ENCODE data around the gene APLP2.

Gene APLP2

DNA sequence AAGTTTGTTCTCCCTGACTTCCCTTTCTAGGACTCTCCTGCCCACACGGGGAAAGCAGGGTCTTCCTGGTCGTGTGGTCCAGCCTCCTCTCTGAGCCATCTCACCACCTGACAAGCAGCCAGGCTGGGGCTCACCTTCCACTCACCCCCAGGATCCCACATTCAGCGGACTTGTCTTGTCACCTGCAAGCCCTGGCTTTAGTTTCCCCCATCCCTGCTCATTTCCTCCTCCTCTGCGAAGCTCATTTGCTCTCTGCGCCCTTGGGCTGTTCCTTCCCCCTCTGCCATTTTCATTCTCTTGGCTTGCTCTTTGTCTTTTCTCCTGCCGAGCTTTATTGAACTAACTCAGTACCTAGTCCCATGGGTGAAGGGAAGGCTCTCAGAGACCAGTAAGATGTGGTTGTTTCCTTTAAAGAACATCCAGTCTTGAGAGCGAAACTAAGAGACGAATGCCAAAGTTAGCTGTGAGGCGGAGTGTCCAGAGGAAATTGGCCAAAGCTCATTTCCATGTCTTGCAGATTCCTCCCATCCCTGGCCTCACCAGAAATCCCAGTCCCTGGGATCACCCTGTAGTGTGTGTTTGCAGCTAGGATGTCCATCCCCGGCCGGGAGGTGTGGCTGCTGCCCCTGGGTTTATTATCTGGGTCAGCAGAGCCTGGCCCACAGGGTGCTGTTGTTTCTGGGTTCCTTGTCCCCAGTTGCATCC, 91.9 kb downstream of the APLP2 start:
- WGBS (ENCODE audit: extremely low coverage, insufficient coverage, low lambda C conversion rate) = no CpG with 5 or more reads among the region's 11 CpGs

DNA sequence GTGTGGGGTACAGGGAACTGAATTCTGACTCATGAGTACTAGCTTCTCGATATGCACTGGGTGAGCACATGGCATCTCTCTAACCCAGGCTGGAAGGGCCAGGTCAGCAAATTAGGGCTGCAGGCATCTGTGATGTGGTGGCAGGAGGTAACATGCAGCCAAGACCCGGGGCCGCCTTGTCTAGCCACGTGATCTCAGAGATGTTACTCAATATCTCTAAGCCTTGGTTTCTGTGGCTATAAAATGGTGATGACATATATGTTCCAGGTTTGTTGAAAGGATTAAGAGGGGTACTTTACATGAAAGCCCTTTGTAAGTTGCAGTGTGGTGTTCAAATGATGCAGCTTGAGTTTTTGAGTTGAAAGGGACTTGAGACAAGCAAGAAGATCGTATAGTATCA, 93.0 kb downstream of the APLP2 start:
- no peak overlapping the region for H2BK120ac ChIP-seq (ENCODE audit: low read depth, low read length)
- no peak overlapping the region for H3K18ac ChIP-seq (ENCODE audit: low read length)
- H2AK5ac ChIP-seq (ENCODE audit: low read length) = no peak overlapping the region
- no peak overlapping the region for H3K4ac ChIP-seq (ENCODE audit: low read depth, low read length)
- no peak overlapping the region for H3K4me3 ChIP-seq (ENCODE audit: low read length)
- no peak overlapping the region for H3K56ac ChIP-seq (ENCODE audit: low read length)
- H4K5ac ChIP-seq (ENCODE audit: low read length) = no peak overlapping the region
- H3K27ac ChIP-seq (ENCODE audit: low read depth, low read length) = no peak overlapping the region
- no peak overlapping the region for H4K8ac ChIP-seq (ENCODE audit: low read depth, low read length)
- no peak overlapping the region for H3K23ac ChIP-seq (ENCODE audit: low read length)
- no peaks in the 10 kb centered on the region for H3K36me3 ChIP-seq (ENCODE audit: control insufficient read depth, insufficient read depth, low read length)
- H2BK15ac ChIP-seq (replicated peaks; ENCODE audit: low read depth) = no peak overlapping the region
- H3K27me3 ChIP-seq (ENCODE audit: insufficient read depth, low read length, poor library complexity) = peaks cover 16% of the 10 kb centered on the region
- DNase-seq = no peak
- no peaks in the 10 kb centered on the region for H3K79me1 ChIP-seq (ENCODE audit: low read length)
- H3K79me2 ChIP-seq (ENCODE audit: control insufficient read depth, insufficient read depth, low read length) = no peaks in the 10 kb centered on the region
- H3K9ac ChIP-seq (ENCODE audit: low read length) = no peak overlapping the region
- no peak overlapping the region for H3K4me2 ChIP-seq (ENCODE audit: low read length)
- WGBS (ENCODE audit: extremely low coverage, insufficient coverage, low lambda C conversion rate) = no CpG with 5 or more reads among the region's 5 CpGs
- no peak overlapping the region for H2BK5ac ChIP-seq (ENCODE audit: low read length)
- no peaks in the 10 kb centered on the region for H3K4me1 ChIP-seq (ENCODE audit: control insufficient read depth, low read depth, low read length)

More for the DNA sequence above, 91.9 kb downstream of the APLP2 start:
- no peak overlapping the region for H3K9ac ChIP-seq (ENCODE audit: low read length)
- H2AK5ac ChIP-seq (ENCODE audit: low read length) = no peak overlapping the region
- H4K5ac ChIP-seq (ENCODE audit: low read length) = no peak overlapping the region
- H3K4ac ChIP-seq (ENCODE audit: low read depth, low read length) = no peak overlapping the region
- H3K4me2 ChIP-seq (ENCODE audit: low read length) = no peak overlapping the region
- H3K23ac ChIP-seq (ENCODE audit: low read length) = no peak overlapping the region
- no peak overlapping the region for H3K56ac ChIP-seq (ENCODE audit: low read length)
- H4K8ac ChIP-seq (ENCODE audit: low read depth, low read length) = no peak overlapping the region
- no peaks in the 10 kb centered on the region for H3K36me3 ChIP-seq (ENCODE audit: control insufficient read depth, insufficient read depth, low read length)
- no peak overlapping the region for H3K4me3 ChIP-seq (ENCODE audit: low read length)
- no peak overlapping the region for H3K27ac ChIP-seq (ENCODE audit: low read depth, low read length)
- no peaks in the 10 kb centered on the region for H3K79me2 ChIP-seq (ENCODE audit: control insufficient read depth, insufficient read depth, low read length)
- H3K27me3 ChIP-seq (ENCODE audit: insufficient read depth, low read length, poor library complexity) = peaks cover 16% of the 10 kb centered on the region
- H3K4me1 ChIP-seq (ENCODE audit: control insufficient read depth, low read depth, low read length) = no peaks in the 10 kb centered on the region
- DNase-seq = no peak
- H2BK15ac ChIP-seq (replicated peaks; ENCODE audit: low read depth) = no peak overlapping the region
- no peak overlapping the region for H2BK120ac ChIP-seq (ENCODE audit: low read depth, low read length)
- H3K79me1 ChIP-seq (ENCODE audit: low read length) = no peaks in the 10 kb centered on the region
- no peak overlapping the region for H2BK5ac ChIP-seq (ENCODE audit: low read length)
- H3K18ac ChIP-seq (ENCODE audit: low read length) = no peak overlapping the region

DNA sequence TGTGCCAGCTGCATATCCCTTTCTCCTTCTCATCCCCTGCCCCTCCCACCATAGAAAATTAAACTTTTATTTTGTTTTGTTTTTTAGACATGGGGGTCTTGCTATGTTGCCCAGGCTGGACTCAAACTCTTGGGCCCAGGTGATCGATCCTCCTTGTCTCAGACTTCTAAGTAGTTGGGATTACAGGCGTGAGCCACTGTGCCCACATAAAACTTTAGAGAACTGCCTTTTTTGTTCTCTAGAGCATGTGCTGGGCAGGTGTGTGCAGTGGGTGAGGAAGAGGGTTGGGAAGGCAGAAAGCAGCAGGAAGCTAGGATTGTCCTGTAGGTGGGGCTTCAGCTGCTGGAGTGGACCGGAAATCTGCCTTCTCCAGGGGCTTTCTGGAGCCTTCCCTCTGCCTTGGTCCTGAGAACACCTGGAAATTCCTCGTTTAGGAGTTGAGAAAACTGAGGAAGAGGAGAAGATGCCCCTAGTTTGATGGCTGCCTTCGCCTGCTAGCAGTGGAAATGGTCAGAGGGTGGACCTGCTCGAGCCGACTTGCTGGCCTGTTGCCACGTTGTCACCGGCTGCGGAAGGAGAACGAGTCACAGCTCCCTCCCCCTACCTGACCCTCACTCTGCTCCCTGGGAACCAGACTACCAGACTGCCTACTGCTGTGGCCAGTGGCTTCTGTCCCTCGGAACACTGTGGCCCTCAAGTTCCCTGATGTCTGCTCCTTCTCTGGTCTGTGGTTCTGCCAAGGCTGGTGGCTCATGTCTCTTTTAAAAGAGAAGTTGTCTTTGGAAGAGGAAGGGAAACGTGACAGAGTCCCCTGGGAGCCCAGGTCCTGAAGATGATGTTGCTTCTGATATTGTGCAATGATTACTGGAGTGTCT, 93.9 kb downstream of the APLP2 start:
- no CpG with 5 or more reads among the region's 13 CpGs for WGBS (ENCODE audit: extremely low coverage, insufficient coverage, low lambda C conversion rate)
- H3K36me3 ChIP-seq (ENCODE audit: control insufficient read depth, insufficient read depth, low read length) = no peaks in the 10 kb centered on the region
- H3K56ac ChIP-seq (ENCODE audit: low read length) = peak overlapping the region; percentile 12
- H4K5ac ChIP-seq (ENCODE audit: low read length) = no peak overlapping the region
- H3K79me1 ChIP-seq (ENCODE audit: low read length) = no peaks in the 10 kb centered on the region
- no peak overlapping the region for H2BK5ac ChIP-seq (ENCODE audit: low read length)
- H3K4me2 ChIP-seq (ENCODE audit: low read length) = no peak overlapping the region
- H3K23ac ChIP-seq (ENCODE audit: low read length) = no peak overlapping the region
- H2BK15ac ChIP-seq (replicated peaks; ENCODE audit: low read depth) = no peak overlapping the region
- peaks cover 13% of the 10 kb centered on the region for H3K27me3 ChIP-seq (ENCODE audit: insufficient read depth, low read length, poor library complexity)
- no peak overlapping the region for H2AK5ac ChIP-seq (ENCODE audit: low read length)
- no peak overlapping the region for H2BK120ac ChIP-seq (ENCODE audit: low read depth, low read length)
- no peak overlapping the region for H4K8ac ChIP-seq (ENCODE audit: low read depth, low read length)
- no peaks in the 10 kb centered on the region for H3K79me2 ChIP-seq (ENCODE audit: control insufficient read depth, insufficient read depth, low read length)
- H3K18ac ChIP-seq (ENCODE audit: low read length) = no peak overlapping the region
- H3K4me1 ChIP-seq (ENCODE audit: control insufficient read depth, low read depth, low read length) = no peaks in the 10 kb centered on the region
- no peak overlapping the region for H3K4me3 ChIP-seq (ENCODE audit: low read length)
- H3K27ac ChIP-seq (ENCODE audit: low read depth, low read length) = no peak overlapping the region
- peak; percentile 47 for DNase-seq
- no peak overlapping the region for H3K4ac ChIP-seq (ENCODE audit: low read depth, low read length)
- no peak overlapping the region for H3K9ac ChIP-seq (ENCODE audit: low read length)

DNA sequence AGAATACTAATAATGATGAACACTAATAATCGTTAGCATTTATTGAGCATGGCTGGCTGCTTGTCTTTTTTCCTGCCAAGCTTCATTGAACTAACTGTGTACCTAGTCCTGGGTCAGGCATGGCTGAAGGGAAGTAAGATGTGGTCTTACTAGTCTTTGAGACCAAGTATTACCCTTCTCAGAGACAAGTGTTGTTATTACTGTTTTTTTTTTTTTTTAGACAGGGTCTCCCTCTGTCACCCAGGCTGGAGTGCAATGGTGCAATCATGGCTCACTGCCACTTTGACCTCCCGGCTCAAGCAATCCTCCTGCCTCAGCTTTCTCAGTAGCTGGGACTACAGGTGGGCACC, 94.5 kb downstream of the APLP2 start:
- H3K9ac ChIP-seq (ENCODE audit: low read length) = no peak overlapping the region
- H3K23ac ChIP-seq (ENCODE audit: low read length) = no peak overlapping the region
- H3K4me1 ChIP-seq (ENCODE audit: control insufficient read depth, low read depth, low read length) = no peaks in the 10 kb centered on the region
- no peak overlapping the region for H3K4me3 ChIP-seq (ENCODE audit: low read length)
- no peak overlapping the region for H3K56ac ChIP-seq (ENCODE audit: low read length)
- H3K79me1 ChIP-seq (ENCODE audit: low read length) = no peaks in the 10 kb centered on the region
- H3K27me3 ChIP-seq (ENCODE audit: insufficient read depth, low read length, poor library complexity) = peaks cover 7% of the 10 kb centered on the region
- DNase-seq = no peak
- no peaks in the 10 kb centered on the region for H3K36me3 ChIP-seq (ENCODE audit: control insufficient read depth, insufficient read depth, low read length)
- H2BK120ac ChIP-seq (ENCODE audit: low read depth, low read length) = no peak overlapping the region
- H3K79me2 ChIP-seq (ENCODE audit: control insufficient read depth, insufficient read depth, low read length) = no peaks in the 10 kb centered on the region
- no peak overlapping the region for H2BK15ac ChIP-seq (replicated peaks; ENCODE audit: low read depth)
- H3K27ac ChIP-seq (ENCODE audit: low read depth, low read length) = no peak overlapping the region
- H3K4me2 ChIP-seq (ENCODE audit: low read length) = no peak overlapping the region
- H2BK5ac ChIP-seq (ENCODE audit: low read length) = no peak overlapping the region
- no peak overlapping the region for H2AK5ac ChIP-seq (ENCODE audit: low read length)
- H4K8ac ChIP-seq (ENCODE audit: low read depth, low read length) = no peak overlapping the region
- no peak overlapping the region for H4K5ac ChIP-seq (ENCODE audit: low read length)
- WGBS (ENCODE audit: extremely low coverage, insufficient coverage, low lambda C conversion rate) = no CpG with 5 or more reads among the region's 2 CpGs
- H3K4ac ChIP-seq (ENCODE audit: low read depth, low read length) = no peak overlapping the region
- H3K18ac ChIP-seq (ENCODE audit: low read length) = no peak overlapping the region

DNA sequence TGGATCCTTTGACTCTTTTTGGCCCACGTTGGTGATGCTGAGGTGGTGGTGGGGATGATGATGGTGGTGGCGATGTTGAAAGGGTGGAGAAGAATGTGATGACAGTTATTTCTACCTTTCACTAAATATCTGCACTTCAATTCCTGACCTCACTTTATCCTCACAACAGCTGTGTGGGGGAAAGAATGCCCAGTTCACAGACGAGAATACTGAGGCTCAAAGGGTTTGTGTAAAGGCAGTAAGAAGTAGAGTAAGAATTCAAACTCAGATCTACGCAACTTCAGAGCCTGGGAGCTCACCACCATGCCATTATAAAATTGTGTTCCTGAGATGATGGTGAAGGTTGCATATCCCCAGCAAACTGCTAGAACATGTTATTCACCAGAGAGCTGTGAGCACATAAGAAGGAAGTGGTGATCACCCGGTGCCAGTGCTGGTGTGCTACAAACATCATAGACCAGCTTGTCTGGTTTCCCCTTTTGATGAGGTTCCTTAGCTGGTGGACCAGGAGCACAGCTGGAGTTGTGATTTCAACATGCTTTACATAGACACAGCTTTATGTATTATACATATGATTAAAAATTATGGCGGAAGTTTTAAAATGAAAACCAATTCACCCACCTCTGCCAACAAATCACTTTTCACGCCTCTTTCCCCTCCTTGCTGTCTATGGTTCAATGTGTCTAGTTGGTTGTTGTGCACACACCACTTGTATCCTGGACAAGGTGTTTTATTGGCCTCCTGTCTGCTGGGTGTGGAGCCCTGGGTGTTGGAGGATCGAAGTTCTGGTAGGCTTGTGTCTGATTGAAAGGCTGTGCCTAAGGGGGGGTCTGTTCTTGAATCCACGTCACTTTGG, 96.1 kb downstream of the APLP2 start:
- Histone ChIP-seq H2BK5ac (ENCODE audit: low read length) (no peak overlapping the region), H3K4me1 (ENCODE audit: control insufficient read depth, low read depth, low read length) (no peaks in the 10 kb centered on the region), H3K18ac (ENCODE audit: low read length) (no peak overlapping the region), H3K79me2 (ENCODE audit: control insufficient read depth, insufficient read depth, low read length) (no peaks in the 10 kb centered on the region), H3K27me3 (ENCODE audit: insufficient read depth, low read length, poor library complexity) (no peaks in the 10 kb centered on the region), H3K23ac (ENCODE audit: low read length) (no peak overlapping the region), H2BK15ac (replicated peaks; ENCODE audit: low read depth) (no peak overlapping the region), H3K79me1 (ENCODE audit: low read length) (no peaks in the 10 kb centered on the region), H3K56ac (ENCODE audit: low read length) (no peak overlapping the region), H2AK5ac (ENCODE audit: low read length) (no peak overlapping the region), H3K4me3 (ENCODE audit: low read length) (no peak overlapping the region), H3K4me2 (ENCODE audit: low read length) (no peak overlapping the region), H3K27ac (ENCODE audit: low read depth, low read length) (no peak overlapping the region), H3K4ac (ENCODE audit: low read depth, low read length) (no peak overlapping the region), H3K9ac (ENCODE audit: low read length) (no peak overlapping the region), H3K36me3 (ENCODE audit: control insufficient read depth, insufficient read depth, low read length) (no peaks in the 10 kb centered on the region), H2BK120ac (ENCODE audit: low read depth, low read length) (no peak overlapping the region), H4K5ac (ENCODE audit: low read length) (no peak overlapping the region), H4K8ac (ENCODE audit: low read depth, low read length) (no peak overlapping the region)
- WGBS (ENCODE audit: extremely low coverage, insufficient coverage, low lambda C conversion rate) = no CpG with 5 or more reads among the region's 9 CpGs
- DNase-seq = no peak

All from mesendoderm (in vitro differentiated cells).